SU-DHL-6 (cell line): ENCODE results near the gene GSTM5.
"Not testable (repeated sequence)": the region's sequence is repeated elsewhere in the genome, so short reads cannot be mapped to it uniquely, and the experiment has no call there.

Experiments
- CTCF ChIP-seq: fragments of 200-600 bp; sonication (generic); IDR thresholded peaks from one replicate; pipeline ENCODE4 v1.5.1; 2017; ENCODE audit warnings: antibody characterized with exemption, mild to moderate bottlenecking, low read length, moderate library complexity; ENCODE audit not compliant: insufficient read depth, poor library complexity, severe bottlenecking
- EZH2phosphoT487 ChIP-seq: fragments of 200-600 bp; sonication (generic), shearing (Covaris generic); conservative IDR thresholded peaks from 2 replicates; pipeline ENCODE4 v1.6.1; 2018; ENCODE audit warnings: mild to moderate bottlenecking, antibody characterized with exemption, low read length, moderate library complexity, mixed read lengths

- not testable (repeated sequence) for TF ChIP-seq CTCF, EZH2phosphoT487
Measured at GRCh38 chr1:109697861-109698260, 14.2 kb upstream of the GSTM5 start.
